GM23248 (cell line): ENCODE measurements around the gene ACTG1. TPM values are rescaled to one million over a fixed set of nuclear protein-coding genes. Genes with fewer than 3 reads are reported as not detected.

ENCODE experiments used
- DNase-seq: peaks from one replicate; pipeline ENCODE4 v3.0.0-alpha.2; 2015
- H2AFZ ChIP-seq: fragments of 200-600 bp; sonication (generic); 2 replicates; pipeline ENCODE4 v1.6.1; 2016; ENCODE audit warnings: antibody characterized with exemption
- H3F3A ChIP-seq: fragments of 200-600 bp; sonication (generic); 2 replicates; pipeline ENCODE4 v1.6.1; 2016; ENCODE audit warnings: mild to moderate bottlenecking, antibody characterized with exemption, mixed run types; ENCODE audit not compliant: insufficient read depth
- H3K27ac ChIP-seq: fragments of 200-600 bp; sonication (generic); 2 replicates; pipeline ENCODE4 v1.5.1; 2016; ENCODE audit warnings: mild to moderate bottlenecking
- H3K27me3 ChIP-seq: fragments of 200-600 bp; sonication (generic); replicated peaks from 2 replicates; pipeline ENCODE4 v1.6.1; 2016; ENCODE audit warnings: mild to moderate bottlenecking; ENCODE audit not compliant: insufficient read depth
- H3K36me3 ChIP-seq: fragments of 200-600 bp; sonication (generic); 2 replicates; pipeline ENCODE4 v1.6.1; 2016; ENCODE audit warnings: low read depth, mild to moderate bottlenecking
- H3K4me1 ChIP-seq: fragments of 200-600 bp; sonication (generic); 2 replicates; pipeline ENCODE4 v1.6.1; 2016; ENCODE audit warnings: mild to moderate bottlenecking; ENCODE audit not compliant: insufficient read depth
- H3K4me2 ChIP-seq: fragments of 200-600 bp; sonication (generic); one replicate; pipeline ENCODE4 v1.6.1; 2016; ENCODE audit warnings: mild to moderate bottlenecking; ENCODE audit not compliant: unreplicated experiment
- H3K4me3 ChIP-seq: fragments of 200-600 bp; sonication (generic); 2 replicates; pipeline ENCODE4 v1.5.1; 2016; ENCODE audit warnings: mild to moderate bottlenecking
- H3K79me2 ChIP-seq: fragments of 200-600 bp; sonication (generic); 2 replicates; pipeline ENCODE4 v1.6.1; 2016; ENCODE audit warnings: mild to moderate bottlenecking; ENCODE audit not compliant: insufficient read depth
- H3K9ac ChIP-seq: fragments of 200-600 bp; sonication (generic); 2 replicates; pipeline ENCODE4 v1.6.1; 2016; ENCODE audit warnings: mild to moderate bottlenecking
- H3K9me2 ChIP-seq: fragments of 200-600 bp; sonication (generic); 2 replicates; pipeline ENCODE4 v1.6.1; 2016; ENCODE audit warnings: mixed run types, mild to moderate bottlenecking, moderate library complexity; ENCODE audit not compliant: insufficient read depth
- H3K9me3 ChIP-seq: fragments of 200-600 bp; sonication (generic); one replicate; pipeline ENCODE4 v1.6.1; 2017; ENCODE audit warnings: low read depth
- H4K20me1 ChIP-seq: fragments of 200-600 bp; sonication (generic); 2 replicates; pipeline ENCODE4 v1.6.0; 2016; ENCODE audit not compliant: insufficient read depth
- EZH2 ChIP-seq: fragments of 200-600 bp; sonication (generic); IDR thresholded peaks from 2 replicates; pipeline ENCODE4 v1.6.1; 2018; ENCODE audit warnings: antibody characterized with exemption, mild to moderate bottlenecking; ENCODE audit not compliant: insufficient read depth, poor library complexity, severe bottlenecking
- EZH2phosphoT487 ChIP-seq: fragments of 200-600 bp; sonication (generic); IDR thresholded peaks from 2 replicates; pipeline ENCODE4 v1.6.1; 2018; ENCODE audit warnings: antibody characterized with exemption, moderate library complexity, mild to moderate bottlenecking, low read depth; ENCODE audit not compliant: insufficient read depth
- WGBS, 2 experiments: methylation state at CpG; one replicate each; pipeline ENCODE4 v1.1.6; 2015 to 2017; ENCODE audit warnings: low lambda C conversion rate in 2 of 2, low coverage in 1 of 2; ENCODE audit errors: missing lambda C conversion rate in 2 of 2; 5-methylcytosine and 5-hydroxymethylcytosine counted together
- in situ Hi-C: fragments of 300-500 bp; cut with MboI; formaldehyde crosslinking; loops from 2 replicates; pipeline ENCODE4 v1.15.0; 2020
- polyA plus RNA-seq: library from polyadenylated mRNA; unstranded; fragments of >200 nt; fragmentation: Nextera tagmentation; extraction: Ambion mirVana; gene quantifications from 2 replicates; pipeline ENCODE4 v1.2.1, GENCODE V29; 2016
- total RNA-seq: library from RNA; depleted of rRNA; stranded (reverse); fragments of >200 nt; shearing (Covaris generic); gene quantifications from 2 replicates; pipeline ENCODE4 v1.2.3, GENCODE V29; 2014

The ACTG1 gene
- total and polyA plus RNA-seq, 2 experiments from 2014 or later, result 3,778 to 9,349 TPM

GRCh38 chr17:81489998-81490992, 22.3 kb downstream of the ACTG1 start:
- no peaks in the 10 kb centered on the region for H3K9me2 ChIP-seq
- DNase-seq, result no peak
- 0 out of 2 replicates have a peak, but pooled peaks cover 7% of the 10 kb centered on the region for H3K27me3 ChIP-seq
- no peak overlapping the region for H3K4me3 ChIP-seq
- no peak overlapping the region for H3K9ac ChIP-seq
- H3K4me1 ChIP-seq, result no peaks in the 10 kb centered on the region
- H3K36me3 ChIP-seq, result no peaks in the 10 kb centered on the region
- H2AFZ ChIP-seq, result no peak overlapping the region
- H3K9me3 ChIP-seq, result no peaks in the 10 kb centered on the region
- in situ Hi-C loops, result no loop called here
- TF ChIP-seq EZH2, result no peak
- TF ChIP-seq EZH2phosphoT487, result no peak
- no peaks in the 10 kb centered on the region for H3K79me2 ChIP-seq
- H3F3A ChIP-seq, result no peaks in the 10 kb centered on the region; the same call in 1 of the 2 replicates
- no peaks in the 10 kb centered on the region for H4K20me1 ChIP-seq
- no peak overlapping the region for H3K4me2 ChIP-seq
- no peak overlapping the region for H3K27ac ChIP-seq
- WGBS, 2 experiments, result 42 to 45% methylated on average over 13 to 14 of the region's 14 CpGs

GRCh38 chr17:81489012-81489997, 23.3 kb downstream of the ACTG1 start:
- Histone ChIP-seq H3K27ac (no peak overlapping the region), H4K20me1 (no peaks in the 10 kb centered on the region), H3K4me1 (no peaks in the 10 kb centered on the region), H3K4me2 (peak overlapping the region; percentile 76), H3K9ac (no peak overlapping the region), H3K27me3 (0 out of 2 replicates have a peak, but pooled peaks cover 7% of the 10 kb centered on the region), H3K79me2 (no peaks in the 10 kb centered on the region), H3K9me2 (no peaks in the 10 kb centered on the region), H3K9me3 (no peaks in the 10 kb centered on the region), H2AFZ (no peak overlapping the region), H3K4me3 (no peak overlapping the region), H3F3A (no peaks in the 10 kb centered on the region; the same call in 1 of the 2 replicates), H3K36me3 (no peaks in the 10 kb centered on the region)
- in situ Hi-C loops, result no loop called here
- TF ChIP-seq EZH2phosphoT487 (no peak), EZH2 (no peak)
- DNase-seq, result no peak
- 80 to 82% methylated on average over 22 to 27 of the region's 27 CpGs for WGBS, 2 experiments

- H3K36me3 ChIP-seq, result no peaks in the 10 kb centered on the region
- H3K4me1 ChIP-seq, result no peaks in the 10 kb centered on the region
- in situ Hi-C loops, result no loop called here
- peak overlapping the region; percentile 91 for H3K9ac ChIP-seq
- TF ChIP-seq EZH2 (no peak), EZH2phosphoT487 (no peak)
- peak overlapping the region; percentile 27; the same call in 1 of the 2 replicates for H3K27ac ChIP-seq
- H2AFZ ChIP-seq, result peak overlapping the region; percentile 75
- peak; percentile 48 for DNase-seq
- H4K20me1 ChIP-seq, result no peaks in the 10 kb centered on the region
- no peaks in the 10 kb centered on the region for H3K9me3 ChIP-seq
- H3K27me3 ChIP-seq, result 0 out of 2 replicates have a peak, but pooled peaks cover 7% of the 10 kb centered on the region
- H3K9me2 ChIP-seq, result no peaks in the 10 kb centered on the region
- no peaks in the 10 kb centered on the region for H3K79me2 ChIP-seq
- H3K4me3 ChIP-seq, result peak overlapping the region; percentile 73
- H3F3A ChIP-seq, result no peaks in the 10 kb centered on the region; the same call in 1 of the 2 replicates
- 11 to 19% methylated on average over 20 to 42 of the region's 52 CpGs for whole genome bisulfite sequencing, 2 experiments
- peak overlapping the region; percentile 76 for H3K4me2 ChIP-seq
Observed at GRCh38 chr17:81488276-81488860, 24.2 kb downstream of the ACTG1 start.
